HG03565 (cell line): Measurements from ENCODE around the gene RSL1D1.
"Not testable (repeated sequence)": the region's sequence is repeated elsewhere in the genome, so short reads cannot be mapped to it uniquely, and the experiment has no call there.

ENCODE experiments used
- ATAC-seq: cut with Tn5 transposase; IDR thresholded peaks from one replicate; pipeline ENCODE4 v1.9.1; 2021; ENCODE audit warnings: mild to moderate bottlenecking, moderate library complexity; ENCODE audit not compliant: unreplicated experiment

The RSL1D1 gene

DNA sequence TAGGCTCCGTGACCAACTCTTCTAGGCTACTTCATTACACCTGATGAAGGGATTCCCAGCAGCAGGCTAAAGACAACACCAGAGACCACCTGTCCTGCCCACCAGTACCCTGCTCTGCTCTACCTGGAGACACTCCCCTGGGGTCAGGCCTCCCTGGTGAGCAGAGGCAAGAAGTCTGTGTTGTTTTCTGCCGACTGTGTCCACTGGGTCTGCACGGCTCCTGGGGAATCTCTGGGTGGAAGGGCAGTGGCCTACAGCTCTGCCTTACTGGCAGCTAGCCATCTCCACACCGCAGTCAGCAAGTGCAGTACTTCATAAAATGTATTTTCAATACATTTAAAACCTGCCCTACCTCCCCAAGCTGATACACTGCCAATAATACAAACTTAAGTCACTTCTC, 6.8 kb downstream of the RSL1D1 start:
- ATAC-seq: no peak

GRCh38 chr16:11843861-11844260, 7.5 kb downstream of the RSL1D1 start:
- no peak for ATAC-seq

GRCh38 chr16:11843206-11843605, 8.1 kb downstream of the RSL1D1 start:
- no peak for ATAC-seq

GRCh38 chr16:11841026-11841425, 10.3 kb downstream of the RSL1D1 start:
- ATAC-seq: no peak

GRCh38 chr16:11836650-11837244, 14.6 kb downstream of the RSL1D1 start:
- no peak for ATAC-seq

GRCh38 chr16:11835891-11836649, 15.3 kb downstream of the RSL1D1 start:
- ATAC-seq: no peak

- ATAC-seq: no peak
These were observed 16.0 kb downstream of the RSL1D1 start for GRCh38 chr16:11835309-11835708.

GRCh38 chr16:11833951-11834695, 17.2 kb downstream of the RSL1D1 start:
- ATAC-seq: no peak

GRCh38 chr16:11828696-11829095, 22.6 kb downstream of the RSL1D1 start:
- ATAC-seq: no peak

DNA sequence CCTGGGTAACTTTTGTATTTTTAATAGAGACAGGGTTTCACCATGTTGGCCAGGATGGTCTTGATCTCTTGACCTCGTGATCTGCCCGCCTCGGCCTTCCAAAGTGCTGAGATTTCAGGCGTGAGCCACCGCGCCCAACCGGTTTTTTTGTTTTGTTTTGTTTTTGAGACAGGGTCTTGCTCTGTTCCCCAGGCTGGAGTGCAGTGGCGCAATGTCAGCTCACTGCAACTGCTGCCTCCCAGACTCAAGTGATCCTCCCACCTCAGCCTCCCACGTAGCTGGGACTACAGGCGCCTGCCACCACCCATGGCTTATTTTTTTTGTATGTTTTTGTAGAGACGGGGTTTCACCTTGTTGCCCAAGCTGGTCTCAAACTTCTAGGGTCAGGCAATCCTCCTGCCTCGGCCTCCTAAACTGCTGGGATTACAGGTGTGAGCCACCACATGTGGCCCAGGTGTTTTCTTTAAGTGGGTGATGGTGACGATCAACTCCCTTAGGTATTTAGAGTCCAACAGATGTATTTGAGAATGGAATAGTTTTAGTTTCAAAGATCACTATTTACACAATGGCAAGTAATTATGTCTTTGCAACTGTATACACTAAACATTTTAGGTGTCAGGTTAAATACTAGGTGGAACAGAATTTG, 25.7 kb downstream of the RSL1D1 start:
- not testable (repeated sequence) for ATAC-seq

DNA sequence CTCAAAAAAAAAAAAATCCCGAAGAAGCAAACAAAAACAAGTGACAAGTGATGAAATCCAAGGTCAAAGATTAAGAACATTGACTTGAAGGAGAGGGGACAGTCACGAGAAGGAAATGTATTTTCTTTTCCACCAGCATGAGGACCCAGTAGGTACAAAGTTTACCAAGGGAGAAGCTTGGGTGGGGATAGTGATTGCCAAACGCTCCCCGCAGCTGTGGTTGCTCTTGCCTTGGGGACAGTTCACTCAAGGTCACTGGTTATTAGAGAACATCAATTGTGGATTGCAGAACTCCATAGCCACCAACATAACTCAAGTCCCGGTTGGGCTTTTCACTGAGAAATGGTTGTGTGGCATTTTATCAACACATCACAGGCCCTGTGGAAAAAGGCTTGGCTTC, 27.0 kb downstream of the RSL1D1 start:
- ATAC-seq: no peak

DNA sequence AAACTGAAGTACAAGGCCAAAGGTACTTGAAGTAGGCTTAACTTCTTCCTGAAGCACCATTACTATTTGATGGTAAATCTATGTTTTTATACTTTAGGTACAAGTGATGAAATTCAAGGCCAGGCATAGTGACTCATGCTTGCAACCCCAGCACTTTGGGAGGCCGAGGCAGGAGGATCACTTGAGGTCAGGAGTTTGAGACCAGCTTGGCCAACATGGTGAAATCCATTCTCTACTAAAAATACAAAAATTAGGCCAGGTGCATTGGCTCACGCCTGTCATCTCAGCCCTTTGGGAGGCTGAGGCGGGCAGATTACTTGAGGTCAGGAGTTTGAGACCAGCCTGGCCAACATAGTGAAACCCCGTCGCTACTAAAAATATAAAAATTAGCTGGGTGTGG, 27.7 kb downstream of the RSL1D1 start:
- ATAC-seq: not testable (repeated sequence)

- ATAC-seq: no peak
These were observed 31.5 kb downstream of the RSL1D1 start for GRCh38 chr16:11819798-11820197.

DNA sequence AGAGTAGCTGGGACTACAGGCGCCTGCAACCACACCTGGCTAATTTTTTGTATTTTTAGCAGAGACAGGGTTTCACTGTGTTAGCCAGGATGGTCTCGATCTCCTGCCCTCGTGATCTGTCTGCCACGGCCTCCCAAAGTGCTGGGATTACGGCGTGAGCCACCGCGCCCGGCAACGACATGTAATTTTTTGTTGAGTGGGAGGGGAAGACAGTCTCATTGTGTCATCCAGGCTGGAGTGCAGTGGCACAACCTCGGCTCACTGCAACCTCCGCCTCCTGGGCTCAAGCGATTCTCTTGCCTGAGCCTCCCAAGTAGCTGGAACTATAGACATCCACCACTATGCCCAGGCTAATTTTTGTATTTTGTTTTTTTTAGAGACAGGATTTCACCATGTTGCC, 32.4 kb downstream of the RSL1D1 start:
- ATAC-seq: not testable (repeated sequence)

DNA sequence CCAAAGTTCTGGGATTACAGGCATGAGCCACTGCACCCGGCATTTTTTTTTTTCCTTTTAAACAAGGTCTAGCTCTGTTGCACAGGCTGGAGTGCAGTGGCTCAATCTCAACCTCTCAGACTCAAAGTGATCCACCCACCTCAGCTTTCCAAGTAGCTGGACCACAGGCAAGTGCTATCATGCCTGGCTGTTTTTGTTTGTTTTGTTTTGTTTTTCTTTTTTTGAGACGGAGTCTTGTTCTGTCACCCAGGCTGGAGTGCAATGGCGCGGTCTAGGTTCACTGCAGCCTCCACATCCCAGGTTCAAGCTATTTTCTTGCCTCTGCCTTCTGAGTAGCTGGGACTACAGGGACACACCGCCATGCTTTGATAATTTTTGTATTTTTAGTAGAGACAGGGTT, 35.2 kb downstream of the RSL1D1 start:
- no peak for ATAC-seq

DNA sequence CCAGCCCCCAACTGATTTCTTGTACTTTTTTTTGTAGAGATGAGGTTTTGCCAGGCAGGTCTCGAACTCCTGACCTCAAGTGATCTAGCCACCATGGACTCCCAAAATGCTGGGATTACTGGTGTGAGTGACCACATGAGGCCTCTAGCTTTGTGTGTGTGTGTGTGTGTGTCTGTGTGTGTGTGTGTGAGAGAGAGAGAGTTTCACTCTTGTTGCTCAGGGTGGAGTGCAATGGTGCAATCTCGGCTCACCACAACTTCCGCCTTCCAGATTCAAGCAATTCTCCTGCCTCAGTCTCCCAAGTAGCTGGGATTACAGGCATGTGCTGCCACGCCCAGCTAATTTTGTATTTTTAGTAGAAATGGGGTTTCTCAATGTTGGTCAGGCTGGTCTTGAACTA, 36.5 kb downstream of the RSL1D1 start:
- ATAC-seq: not testable (repeated sequence)

DNA sequence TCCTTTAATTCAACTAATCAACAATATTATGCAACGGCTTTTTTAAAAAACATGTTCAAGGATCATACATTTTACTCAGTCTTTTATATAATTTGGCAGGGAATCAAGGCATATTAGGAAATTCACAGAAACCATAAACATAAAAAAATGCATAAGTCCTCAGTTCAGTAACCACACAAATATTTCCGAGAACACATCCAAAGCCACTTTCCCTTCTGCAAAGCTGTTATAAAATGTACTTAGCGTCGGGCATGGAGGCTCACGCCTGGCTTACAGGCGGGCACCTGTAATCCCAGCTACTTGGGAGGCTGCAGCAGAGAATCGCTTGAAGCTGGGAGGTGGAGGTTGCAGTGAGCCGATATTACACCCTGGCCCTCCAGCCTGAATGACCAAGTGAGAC, 44.6 kb downstream of the RSL1D1 start:
- ATAC-seq: no peak

- no peak for ATAC-seq
These were observed 45.8 kb downstream of the RSL1D1 start for GRCh38 chr16:11805556-11805955.

GRCh38 chr16:11801481-11802021, 49.8 kb downstream of the RSL1D1 start:
- ATAC-seq: no peak

GRCh38 chr16:11800382-11800718, 51.0 kb downstream of the RSL1D1 start:
- no peak for ATAC-seq
